Lower leg skin (tissue), 3 donors: Measurements from ENCODE around the gene MSANTD4.

Experiments
- POLR2A ChIP-seq, 2 donors: fragments of 450-650 bp; IDR thresholded peaks; one replicate each; pipeline ENCODE4 v1.6.1; 2016 to 2017; ENCODE audit warnings: antibody characterized with exemption in 2 of 2, mild to moderate bottlenecking in 1 of 2, moderate library complexity in 1 of 2
- TF ChIP-seq, protein P1 (sequence below), 3 donors: fragments of 450-650 bp; IDR thresholded peaks; one replicate each; pipeline ENCODE4 v1.5.1; 2016; ENCODE audit warnings: antibody characterized with exemption in 3 of 3, mild to moderate bottlenecking in 3 of 3, moderate library complexity in 2 of 3

DNA sequence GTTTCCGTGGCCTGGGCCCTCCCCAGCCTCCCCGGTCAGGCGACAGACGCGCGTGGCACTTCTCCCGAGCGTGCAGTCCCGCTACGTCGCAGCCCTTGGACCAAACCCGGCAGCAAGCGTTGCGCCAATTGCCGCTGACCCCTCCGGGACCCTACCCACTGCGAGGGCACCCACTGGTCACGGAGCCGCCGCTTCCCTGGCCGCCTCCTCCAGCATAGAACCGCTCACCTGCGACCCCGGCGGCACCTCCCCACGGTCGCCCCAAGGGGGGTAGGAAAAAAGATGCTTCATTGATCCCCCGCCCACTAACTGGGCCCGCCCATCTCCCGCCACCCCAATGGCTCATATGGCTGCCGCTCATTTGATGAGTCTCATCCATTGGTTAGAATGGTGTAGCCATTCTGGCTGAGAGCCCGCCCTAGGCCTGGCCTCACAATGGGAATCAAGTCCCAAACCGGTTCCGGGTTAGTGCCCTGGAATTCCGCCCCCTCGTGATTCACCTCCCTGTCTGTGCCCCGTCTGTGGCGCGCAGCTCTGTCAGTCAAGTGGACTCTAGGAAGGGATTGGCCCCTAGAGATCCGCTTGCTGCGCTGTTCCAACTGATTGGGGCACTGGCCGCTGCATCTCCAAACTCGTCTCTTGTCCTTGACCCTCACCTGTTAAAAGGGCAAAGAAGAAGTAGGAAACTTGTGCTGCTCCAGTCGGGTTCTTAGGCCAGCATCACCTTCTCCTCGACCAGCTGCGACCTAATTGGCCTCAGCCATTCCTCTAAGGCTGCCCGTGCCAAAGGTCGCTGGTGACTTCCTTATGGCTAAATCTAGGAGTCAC is at the start of gene MSANTD4:
- TF ChIP-seq, protein P1, sequence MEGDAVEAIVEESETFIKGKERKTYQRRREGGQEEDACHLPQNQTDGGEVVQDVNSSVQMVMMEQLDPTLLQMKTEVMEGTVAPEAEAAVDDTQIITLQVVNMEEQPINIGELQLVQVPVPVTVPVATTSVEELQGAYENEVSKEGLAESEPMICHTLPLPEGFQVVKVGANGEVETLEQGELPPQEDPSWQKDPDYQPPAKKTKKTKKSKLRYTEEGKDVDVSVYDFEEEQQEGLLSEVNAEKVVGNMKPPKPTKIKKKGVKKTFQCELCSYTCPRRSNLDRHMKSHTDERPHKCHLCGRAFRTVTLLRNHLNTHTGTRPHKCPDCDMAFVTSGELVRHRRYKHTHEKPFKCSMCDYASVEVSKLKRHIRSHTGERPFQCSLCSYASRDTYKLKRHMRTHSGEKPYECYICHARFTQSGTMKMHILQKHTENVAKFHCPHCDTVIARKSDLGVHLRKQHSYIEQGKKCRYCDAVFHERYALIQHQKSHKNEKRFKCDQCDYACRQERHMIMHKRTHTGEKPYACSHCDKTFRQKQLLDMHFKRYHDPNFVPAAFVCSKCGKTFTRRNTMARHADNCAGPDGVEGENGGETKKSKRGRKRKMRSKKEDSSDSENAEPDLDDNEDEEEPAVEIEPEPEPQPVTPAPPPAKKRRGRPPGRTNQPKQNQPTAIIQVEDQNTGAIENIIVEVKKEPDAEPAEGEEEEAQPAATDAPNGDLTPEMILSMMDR (IDR thresholded peaks at IDR 0.05), result no peak
- no peak for TF ChIP-seq POLR2A (IDR thresholded peaks at IDR 0.05)
